NOMO-1 treated with DMSO at 0.1 percent for 48 hours (cell line): ENCODE results near the gene AFDN.

ENCODE experiments used
- DNase-seq: peaks from one replicate; lab custom pipeline; 2025; ENCODE audit not compliant: unreplicated experiment; lab: John Stamatoyannopoulos, UW

Gene AFDN

DNA sequence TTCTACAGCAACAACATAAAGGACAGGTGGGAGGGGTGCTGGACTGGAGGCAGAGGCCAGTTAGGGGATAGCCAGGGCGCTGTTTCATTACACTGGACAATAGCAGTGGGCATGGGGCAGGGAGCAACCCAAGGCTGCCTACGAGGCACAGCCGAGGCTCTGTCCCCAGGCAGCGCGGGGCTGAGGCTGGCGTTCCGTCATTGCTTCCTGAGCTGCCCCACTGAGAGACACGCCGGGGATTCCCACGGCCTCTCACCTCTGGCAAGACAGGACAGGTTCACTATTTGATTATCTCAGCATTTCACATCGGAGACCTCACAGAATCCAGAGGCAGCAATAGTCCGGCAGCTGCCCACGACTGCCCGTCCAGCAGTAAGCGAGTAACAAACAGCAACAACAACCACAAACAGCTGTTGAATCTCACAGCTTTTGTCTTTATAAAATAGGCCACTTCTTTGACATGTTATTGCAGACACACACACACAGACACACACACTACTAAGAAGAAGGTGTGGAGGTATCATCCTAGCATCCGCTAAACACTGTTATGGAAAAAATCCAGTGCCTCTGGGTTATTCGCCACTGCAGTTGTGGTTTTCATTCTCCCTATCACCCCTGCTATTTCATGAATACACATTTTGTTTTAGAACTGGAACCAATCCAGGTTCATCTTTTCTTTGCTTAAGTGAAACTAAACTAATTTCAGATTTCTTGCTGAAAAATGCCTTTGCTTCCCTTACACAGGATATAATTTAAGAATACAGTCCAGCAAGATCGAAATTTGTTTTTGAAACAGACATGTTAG lies 190.2 kb downstream of the AFDN start:
- DNase-seq: no peak

- DNase-seq: no peak
Measured at GRCh38 chr6:168017629-168018028, 190.9 kb downstream of the AFDN start.

- DNase-seq: no peak
Measured at GRCh38 chr6:168018664-168019063, 192.0 kb downstream of the AFDN start.

GRCh38 chr6:168020242-168020641 lies 193.5 kb downstream of the AFDN start:
- DNase-seq: no peak

- no peak for DNase-seq
Measured at GRCh38 chr6:168021581-168021980, 194.9 kb downstream of the AFDN start.
